ENCODE data around the gene FARP1.

GRCh38 chr13:98460516-98460915, 317.6 kb downstream of the FARP1 start:
- TF ChIP-seq CTCF (IDR thresholded peaks at IDR 0.05) (no peak), POLR2AphosphoS5 (IDR thresholded peaks at IDR 0.05; ENCODE audit: insufficient read depth in 1 of 2, low read depth in 1 of 2) (no peak), POLR2A (IDR thresholded peaks at IDR 0.05) (no peak)
